ENCODE data around the gene C1orf21. TPM values are rescaled to one million over a fixed set of nuclear protein-coding genes. Genes with fewer than 3 reads are reported as not detected.
A peak's percentile ranks its signal among the peaks of the same experiment; 100 is the strongest.

C1orf21 gene
- total and polyA plus RNA-seq, 2 of the 4 experiments (the other 2 are of a cell fraction): 6.4 to 9.9 TPM

DNA sequence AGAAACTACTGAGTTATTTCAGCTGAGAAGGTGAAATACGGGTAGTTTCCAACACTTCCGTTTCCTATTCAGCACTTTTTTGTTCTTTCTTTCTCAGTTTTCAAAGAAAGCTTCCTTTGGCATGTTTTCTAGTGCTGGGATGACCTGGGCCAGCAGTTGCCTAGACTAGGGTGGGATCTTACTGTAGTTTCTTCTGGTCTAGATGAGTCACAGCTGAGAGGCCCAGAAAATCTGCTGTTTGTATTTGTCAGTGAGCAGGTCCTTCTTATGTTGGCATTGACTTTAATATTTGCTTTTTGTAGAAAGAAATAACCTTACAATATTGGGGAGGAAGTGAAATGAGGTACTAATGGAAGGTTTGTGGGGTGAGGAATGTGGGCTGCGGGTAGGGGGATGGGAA, 22.2 kb downstream of the C1orf21 start:
- H2AFZ ChIP-seq (replicated peaks; ENCODE audit: low read length, poor library complexity): no peak overlapping the region
- no CpG with 5 or more reads among the region's 3 CpGs for WGBS, 2 experiments (ENCODE audit: extremely low coverage in 2 of 2, insufficient read length in 1 of 2)
- no peak overlapping the region for H3K4ac ChIP-seq (ENCODE audit: low read depth, low read length)
- TF ChIP-seq BHLHE40 (IDR thresholded peaks at IDR 0.05; ENCODE audit: low read depth, low read length): no peak
- TF ChIP-seq CEBPB (IDR thresholded peaks at IDR 0.05; ENCODE audit: low read depth, low read length): no peak
- TF ChIP-seq MAFK (IDR thresholded peaks at IDR 0.05; ENCODE audit: low read depth, low read length): no peak
- no peak for TF ChIP-seq MXI1 (IDR thresholded peaks at IDR 0.05; ENCODE audit: borderline replicate concordance, low read depth, low read length)
- TF ChIP-seq CHD1 (IDR thresholded peaks at IDR 0.05; ENCODE audit: low read depth, low read length): no peak
- TF ChIP-seq NFE2L2 (IDR thresholded peaks at IDR 0.05; ENCODE audit: low read depth, low read length): no peak
- TF ChIP-seq RCOR1 (IDR thresholded peaks at IDR 0.05; ENCODE audit: insufficient replicate concordance, low read length): no peak
- TF ChIP-seq FOS (IDR thresholded peaks at IDR 0.05; ENCODE audit: low read depth, low read length): no peak
- no peak for TF ChIP-seq RAD21 (IDR thresholded peaks at IDR 0.05; ENCODE audit: low read length)
- no peak for TF ChIP-seq POLR2A (IDR thresholded peaks at IDR 0.05; ENCODE audit: low read depth, low read length)
- TF ChIP-seq SMC3 (IDR thresholded peaks at IDR 0.05; ENCODE audit: low read depth, low read length): no peak
- no peak for TF ChIP-seq RFX5 (IDR thresholded peaks at IDR 0.05; ENCODE audit: low read depth, low read length)
- TF ChIP-seq ELK1 (IDR thresholded peaks at IDR 0.05; ENCODE audit: borderline replicate concordance, low read depth, low read length): no peak
- TF ChIP-seq USF2 (IDR thresholded peaks at IDR 0.05; ENCODE audit: low read depth, low read length): no peak
- no peak for TF ChIP-seq CTCF (conservative IDR thresholded peaks at IDR 0.05; ENCODE audit: low read depth, low read length)
- no peak for TF ChIP-seq MAZ (IDR thresholded peaks at IDR 0.05; ENCODE audit: borderline replicate concordance, low read depth, low read length)
- no peak overlapping the region for H2AK9ac ChIP-seq (replicated peaks; ENCODE audit: low read depth, low read length, poor library complexity)
- H4K91ac ChIP-seq (ENCODE audit: insufficient read depth, low read depth, low read length): no peak overlapping the region
- H3K14ac ChIP-seq (replicated peaks; ENCODE audit: low read depth, low read length): no peak overlapping the region
- DNase-seq (peak; percentile 45), ATAC-seq (ENCODE audit: low read depth) (peak; percentile 32)
- H2AK5ac ChIP-seq (ENCODE audit: low read depth, low read length): no peak overlapping the region
- peaks cover 11% of the 10 kb centered on the region in 2 experiments; a peak in 2 of 4 replicates for H3K79me1 ChIP-seq (ENCODE audit: low read depth in 1 of 2, low read length in 2 of 2)
- H3K9ac ChIP-seq (ENCODE audit: low read depth, low read length): no peak overlapping the region
- no peak overlapping the region for H3K27ac ChIP-seq (ENCODE audit: insufficient read depth, low read length)
- no peak overlapping the region for H3K23ac ChIP-seq (ENCODE audit: low read depth, low read length)
- peaks cover 11% of the 10 kb centered on the region for H3K4me1 ChIP-seq (ENCODE audit: control insufficient read depth, insufficient read depth, low read length)
- H3K56ac ChIP-seq (ENCODE audit: extremely low read depth, insufficient read depth, low read length): no peak overlapping the region
- no peaks in the 10 kb centered on the region for H3K9me3 ChIP-seq (ENCODE audit: control insufficient read depth, insufficient read depth, low read length)
- H3K4me2 ChIP-seq (ENCODE audit: low read depth, low read length): no peak overlapping the region
- H3K9me1 ChIP-seq (ENCODE audit: insufficient read depth, low read length): no peaks in the 10 kb centered on the region
- H2BK15ac ChIP-seq (ENCODE audit: low read depth, low read length): no peak overlapping the region
- dilution Hi-C loops (cut with HindIII; ENCODE audit: low sequenced_read_pairs, unreplicated experiment) (no loop called here), intact Hi-C loops (cut with micrococcal nuclease) (no loop called here), in situ Hi-C loops (cut with MboI; ENCODE audit: low sequenced_read_pairs) (no loop called here)
- CTCF ChIA-PET: no interaction called here
- no peak overlapping the region for H4K8ac ChIP-seq (ENCODE audit: low read depth in 2 of 2, low read length in 2 of 2)
- H3K36me3 ChIP-seq (ENCODE audit: control insufficient read depth, insufficient read depth, low read length): no peaks in the 10 kb centered on the region
- POLR2A ChIA-PET (ENCODE audit: unreplicated experiment): no interaction called here
- peaks cover 18% of the 10 kb centered on the region for H4K20me1 ChIP-seq (ENCODE audit: insufficient read depth, low read length)
- BruUV-seq (replicated peaks): no TSS peak
- no peak overlapping the region for H3K18ac ChIP-seq (ENCODE audit: low read depth, low read length)
- H4K5ac ChIP-seq (ENCODE audit: low read depth, low read length): no peak overlapping the region
- no peak overlapping the region for H2BK20ac ChIP-seq (ENCODE audit: low read depth, low read length)
- H3K27me3 ChIP-seq (ENCODE audit: control insufficient read depth, insufficient read depth, low read length): 0 out of 2 replicates have a peak, but pooled peaks cover 4% of the 10 kb centered on the region
- no peak overlapping the region for H2BK120ac ChIP-seq (ENCODE audit: low read depth, low read length)
- no peak overlapping the region for H2BK5ac ChIP-seq (ENCODE audit: low read depth, low read length, poor library complexity, severe bottlenecking)
- H3K4me3 ChIP-seq (ENCODE audit: insufficient read depth, low read depth, low read length): no peak overlapping the region
